ENCODE results near the gene GTF2F2. TPM values are rescaled to one million over a fixed set of nuclear protein-coding genes. Genes with fewer than 3 reads are reported as not detected.

GTF2F2 gene
- total RNA-seq, 1 experiment from 2014 or later: 21.7 TPM

- ATAC-seq: no peak
- H3K4me1 ChIP-seq (ENCODE audit: control insufficient read depth, insufficient read depth, low read length): no peaks in the 10 kb centered on the region
- no peak for TF ChIP-seq CTCF (IDR thresholded peaks at IDR 0.05)
- no peak for TF ChIP-seq TCF7L2 (IDR thresholded peaks at IDR 0.05; ENCODE audit: low read depth, low read length)
- no peak for TF ChIP-seq REST (IDR thresholded peaks at IDR 0.05; ENCODE audit: insufficient read depth in 1 of 2, low read depth in 2 of 2, low read length in 1 of 2)
- TF ChIP-seq POLR2AphosphoS5 (IDR thresholded peaks at IDR 0.05; ENCODE audit: low read depth, low read length): no peak
- no peak for TF ChIP-seq SIN3A (IDR thresholded peaks at IDR 0.05; ENCODE audit: borderline replicate concordance, insufficient read depth, low read depth, low read length)
- H3K9me3 ChIP-seq (ENCODE audit: control insufficient read depth, insufficient read depth, low read depth, low read length): no peaks in the 10 kb centered on the region
- H3K36me3 ChIP-seq (ENCODE audit: control insufficient read depth, insufficient read depth, low read length): no peaks in the 10 kb centered on the region
- no peak for DNase-seq (ENCODE audit: low read depth, low spot score)
- no peak overlapping the region for H3K27ac ChIP-seq (ENCODE audit: low read length)
- intact Hi-C loops (cut with micrococcal nuclease; ENCODE audit: unreplicated experiment): no loop called here
- no peak overlapping the region for H3K4me3 ChIP-seq (ENCODE audit: low read depth in 2 of 2, low read length in 2 of 2)
- no TSS peak for BruUV-seq (replicated peaks)
- ChIA-PET CTCF (no interaction called here), POLR2A (no interaction called here)
- in situ Hi-C loops (cut with HindIII; ENCODE audit: low pct_unique_long_range_greater_than_20kb, low sequenced_read_pairs): no loop called here
- H3K27me3 ChIP-seq (ENCODE audit: control insufficient read depth, insufficient read depth, low read length): no peaks in the 10 kb centered on the region
These were observed 33.8 kb upstream of the GTF2F2 start for GRCh38 chr13:45086484-45086883.

- intact Hi-C loops (cut with micrococcal nuclease; ENCODE audit: unreplicated experiment): no loop called here
- DNase-seq (ENCODE audit: low read depth, low spot score): no peak
- TF ChIP-seq POLR2AphosphoS5 (IDR thresholded peaks at IDR 0.05; ENCODE audit: low read depth, low read length) (no peak), TCF7L2 (IDR thresholded peaks at IDR 0.05; ENCODE audit: low read depth, low read length) (no peak), REST (IDR thresholded peaks at IDR 0.05; ENCODE audit: insufficient read depth in 1 of 2, low read depth in 2 of 2, low read length in 1 of 2) (no peak)
- BruUV-seq (replicated peaks): no TSS peak
- ATAC-seq: no peak
- Histone ChIP-seq H3K4me1 (ENCODE audit: control insufficient read depth, insufficient read depth, low read length) (no peaks in the 10 kb centered on the region), H3K9me3 (ENCODE audit: control insufficient read depth, insufficient read depth, low read depth, low read length) (no peaks in the 10 kb centered on the region), H3K27ac (ENCODE audit: low read length) (no peak overlapping the region), H3K36me3 (ENCODE audit: control insufficient read depth, insufficient read depth, low read length) (no peaks in the 10 kb centered on the region), H3K4me3 (ENCODE audit: low read depth in 2 of 2, low read length in 2 of 2) (no peak overlapping the region), H3K27me3 (ENCODE audit: control insufficient read depth, insufficient read depth, low read length) (no peaks in the 10 kb centered on the region)
- ChIA-PET POLR2A (interaction anchor here (0.7 kb wide), 1 partner anchor 1021 kb away, joined by 4 read pairs; no protein-coding TSS in a partner anchor), CTCF (no interaction called here)
- in situ Hi-C loops (cut with HindIII; ENCODE audit: low pct_unique_long_range_greater_than_20kb, low sequenced_read_pairs): no loop called here
These were observed 27.6 kb upstream of the GTF2F2 start for GRCh38 chr13:45092663-45093062.

Data from Panc1 (cell line).